Measurements from ENCODE around the gene AOAH.

GRCh38 chr7:36639826-36640225, 84.5 kb downstream of the AOAH start:
- TF ChIP-seq EZH2phosphoT487 (IDR thresholded peaks at IDR 0.05) = no peak
- no peak for TF ChIP-seq CTCF (IDR thresholded peaks at IDR 0.05)

Measured in neural progenitor cell (in vitro differentiated cells).